H9 (cell line): Measurements from ENCODE around the gene GNL3L. TPM values are rescaled to one million over a fixed set of nuclear protein-coding genes. Genes with fewer than 3 reads are reported as not detected.

Source experiments
- DNase-seq: peaks from one replicate; pipeline ENCODE4 v3.0.0-alpha.2; 2017
- H2AFZ ChIP-seq: one replicate; pipeline ENCODE4 v1.6.1; 2013; ENCODE audit warnings: mild to moderate bottlenecking, low read length, control low read depth, moderate library complexity
- H2AK5ac ChIP-seq: 2 replicates; pipeline ENCODE4 v1.6.1; 2013; ENCODE audit warnings: low read length, control low read depth, mixed read lengths; ENCODE audit not compliant: insufficient read length
- H2BK120ac ChIP-seq: one replicate; pipeline ENCODE4 v1.6.1; 2013; ENCODE audit warnings: low read depth, mild to moderate bottlenecking, low read length, control low read depth, inconsistent platforms; ENCODE audit not compliant: poor library complexity, severe bottlenecking
- H2BK12ac ChIP-seq: 2 replicates; pipeline ENCODE4 v1.6.1; 2013; ENCODE audit warnings: low read length, control low read depth, mixed read lengths, low read depth; ENCODE audit not compliant: insufficient read length
- H2BK15ac ChIP-seq: 2 replicates; pipeline ENCODE4 v1.6.1; 2013; ENCODE audit warnings: low read depth, low read length, control low read depth
- H2BK20ac ChIP-seq: one replicate; pipeline ENCODE4 v1.6.1; 2013; ENCODE audit warnings: low read depth, mild to moderate bottlenecking, low read length, control low read depth, inconsistent platforms; ENCODE audit not compliant: poor library complexity, severe bottlenecking
- H2BK5ac ChIP-seq: 2 replicates; pipeline ENCODE4 v1.6.1; 2013; ENCODE audit warnings: low read length, control low read depth, mixed read lengths; ENCODE audit not compliant: insufficient read length
- H3K14ac ChIP-seq: 2 replicates; pipeline ENCODE4 v1.6.1; 2013; ENCODE audit warnings: low read length, control low read depth; ENCODE audit not compliant: insufficient read depth
- H3K18ac ChIP-seq: 2 replicates; pipeline ENCODE4 v1.6.1; 2013; ENCODE audit warnings: low read depth, mild to moderate bottlenecking, mixed read lengths, low read length, control low read depth; ENCODE audit not compliant: insufficient read length
- H3K23ac ChIP-seq: 2 replicates; pipeline ENCODE4 v1.6.1; 2013; ENCODE audit warnings: low read length, control low read depth, mixed read lengths, low read depth; ENCODE audit not compliant: insufficient read length
- H3K23me2 ChIP-seq: 2 replicates; pipeline ENCODE4 v1.6.1; 2013; ENCODE audit warnings: low read depth, mild to moderate bottlenecking, mixed read lengths, low read length, control low read depth; ENCODE audit not compliant: insufficient read length, poor library complexity, severe bottlenecking
- H3K27ac ChIP-seq: 2 replicates; pipeline ENCODE4 v1.5.1; 2013; ENCODE audit warnings: low read length, control low read depth, mixed read lengths, low read depth; ENCODE audit not compliant: insufficient read length
- H3K27me3 ChIP-seq: 2 replicates; pipeline ENCODE4 v1.6.1; 2013; ENCODE audit warnings: low read length, control low read depth, inconsistent platforms; ENCODE audit not compliant: insufficient read depth
- H3K4ac ChIP-seq: 2 replicates; pipeline ENCODE4 v1.6.1; 2013; ENCODE audit warnings: low read depth, mild to moderate bottlenecking, control low read depth, inconsistent platforms, low read length, moderate library complexity
- H3K4me1 ChIP-seq: 2 replicates; pipeline ENCODE4 v1.6.1; 2013; ENCODE audit warnings: low read length, control low read depth, inconsistent platforms; ENCODE audit not compliant: insufficient read depth
- H3K4me2 ChIP-seq: 2 replicates; pipeline ENCODE4 v1.6.1; 2013; ENCODE audit warnings: low read length, control low read depth, mixed read lengths; ENCODE audit not compliant: insufficient read length, insufficient read depth
- H3K56ac ChIP-seq: 2 replicates; pipeline ENCODE4 v1.6.1; 2013; ENCODE audit warnings: low read depth, mild to moderate bottlenecking, mixed read lengths, low read length, control low read depth; ENCODE audit not compliant: insufficient read length
- H3K79me1 ChIP-seq: 2 replicates; pipeline ENCODE4 v1.6.1; 2013; ENCODE audit warnings: low read depth, mild to moderate bottlenecking, moderate library complexity, low read length, control low read depth, inconsistent platforms; ENCODE audit not compliant: insufficient read depth, poor library complexity, severe bottlenecking
- H3K79me2 ChIP-seq: 2 replicates; pipeline ENCODE4 v1.6.1; 2013; ENCODE audit warnings: low read length, control low read depth, inconsistent platforms; ENCODE audit not compliant: insufficient read depth
- H3K9ac ChIP-seq: 2 replicates; pipeline ENCODE4 v1.6.1; 2013; ENCODE audit warnings: low read length, control low read depth, mixed read lengths; ENCODE audit not compliant: insufficient read length; ENCODE audit errors: extremely low read depth
- H3K9me3 ChIP-seq: one replicate; pipeline ENCODE4 v1.6.1; 2013; ENCODE audit warnings: low read depth, low read length, inconsistent platforms; ENCODE audit not compliant: control insufficient read depth
- H3T11ph ChIP-seq: one replicate; pipeline ENCODE4 v1.6.1; 2013; ENCODE audit warnings: mild to moderate bottlenecking, low read length, control low read depth, inconsistent platforms
- H4K20me1 ChIP-seq: one replicate; pipeline ENCODE4 v1.6.1; 2013; ENCODE audit not compliant: control insufficient read depth, insufficient read length, insufficient read depth
- H4K5ac ChIP-seq: 2 replicates; pipeline ENCODE4 v1.6.1; 2013; ENCODE audit warnings: low read depth, mild to moderate bottlenecking, mixed read lengths, low read length, control low read depth; ENCODE audit not compliant: insufficient read length
- H4K8ac ChIP-seq: replicated peaks from 2 replicates; pipeline ENCODE4 v1.6.1; 2013; ENCODE audit warnings: low read length, control low read depth, mixed read lengths, low read depth; ENCODE audit not compliant: insufficient read length
- H4K91ac ChIP-seq: 2 replicates; pipeline ENCODE4 v1.6.1; 2013; ENCODE audit warnings: low read depth, mild to moderate bottlenecking, moderate library complexity, mixed read lengths, low read length, control low read depth; ENCODE audit not compliant: insufficient read length
- H3K27ac Mint-ChIP-seq, 3 experiments: 2 replicates in 2 of 3; 3 replicates in 1 of 3; pipeline ENCODE4 v1.8.0; 2020 to 2021; ENCODE audit warnings: mixed read lengths in 3 of 3, mild to moderate bottlenecking in 1 of 3, moderate library complexity in 1 of 3
- H3K27me3 Mint-ChIP-seq: 2 replicates; pipeline ENCODE4 v1.8.0; 2021; ENCODE audit warnings: low read depth, mild to moderate bottlenecking, moderate library complexity, mixed read lengths
- H3K36me3 Mint-ChIP-seq, 3 experiments: 2 replicates in 2 of 3; 3 replicates in 1 of 3; pipeline ENCODE4 v1.8.0; 2020 to 2021; ENCODE audit warnings: low read depth in 3 of 3, mixed read lengths in 3 of 3; ENCODE audit not compliant: insufficient read depth in 1 of 3
- H3K4me1 Mint-ChIP-seq, 2 experiments: 2 replicates each; pipeline ENCODE4 v1.8.0; 2020; ENCODE audit warnings: mixed read lengths in 2 of 2
- H3K4me3 Mint-ChIP-seq, 2 experiments: 2 replicates in 1 of 2; 3 replicates in 1 of 2; pipeline ENCODE4 v1.8.0; 2020 to 2021; ENCODE audit warnings: mild to moderate bottlenecking in 2 of 2, mixed read lengths in 2 of 2, moderate library complexity in 1 of 2
- H3K9me3 Mint-ChIP-seq, 2 experiments: 2 replicates in 1 of 2; 3 replicates in 1 of 2; pipeline ENCODE4 v1.8.0; 2020; ENCODE audit warnings: mild to moderate bottlenecking in 2 of 2, mixed read lengths in 2 of 2, moderate library complexity in 1 of 2
- WGBS: extraction: QIAGEN DNeasy Blood & Tissue Kit; methylation state at CpG from one replicate; pipeline ENCODE4 v1.1.7; 2013; ENCODE audit warnings: missing lambda C conversion rate, low lambda C conversion rate, mixed read lengths; ENCODE audit not compliant: insufficient read length; ENCODE audit errors: extremely low coverage; 5-methylcytosine and 5-hydroxymethylcytosine counted together
- total RNA-seq: library from RNA; stranded (reverse); gene quantifications from 2 replicates; pipeline ENCODE4 v1.2.1, GENCODE V29; 2021
- TF ChIP-seq, protein P1 (sequence below): fragments of 200-600 bp; sonication (generic); conservative IDR thresholded peaks from 3 replicates; pipeline ENCODE4 v1.8.0; 2021; ENCODE audit warnings: antibody characterized with exemption, mild to moderate bottlenecking

GNL3L gene
- total RNA-seq, 1 experiment from 2014 or later: 69.2 TPM

DNA sequence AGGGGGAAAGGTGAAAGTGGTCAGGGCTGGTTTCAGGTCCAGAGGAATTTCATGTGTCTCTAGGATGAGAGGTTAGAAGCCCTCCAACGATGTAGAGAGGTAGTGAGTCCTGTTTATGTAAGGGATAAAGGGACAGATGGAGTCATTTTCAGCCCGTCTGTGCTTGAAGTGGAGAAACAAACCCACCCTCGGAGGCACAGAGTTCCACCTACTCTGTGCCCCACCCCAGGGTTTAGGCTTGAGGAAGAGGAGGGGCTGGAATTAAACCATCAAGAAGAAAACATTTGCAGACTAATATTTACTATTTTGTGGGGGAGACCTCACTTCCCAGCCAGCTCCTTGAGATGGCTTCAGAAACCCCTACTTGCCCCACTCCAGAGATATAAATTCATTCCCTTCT, 868 bp upstream of the GNL3L start:
- H2BK15ac ChIP-seq: no peak overlapping the region
- no peak overlapping the region for H3K56ac ChIP-seq
- peaks cover 71 to 75% of the 10 kb centered on the region in 2 experiments for H3K9me3 Mint-ChIP-seq
- peaks cover 7 to 28% of the 10 kb centered on the region in 2 experiments for H3K4me1 Mint-ChIP-seq
- DNase-seq: no peak
- H3K27ac Mint-ChIP-seq: peak overlapping the region; percentile 65 to 99 (median 97); a peak in 6 of 7 replicates
- H2BK12ac ChIP-seq: no peak overlapping the region
- TF ChIP-seq, protein P1, sequence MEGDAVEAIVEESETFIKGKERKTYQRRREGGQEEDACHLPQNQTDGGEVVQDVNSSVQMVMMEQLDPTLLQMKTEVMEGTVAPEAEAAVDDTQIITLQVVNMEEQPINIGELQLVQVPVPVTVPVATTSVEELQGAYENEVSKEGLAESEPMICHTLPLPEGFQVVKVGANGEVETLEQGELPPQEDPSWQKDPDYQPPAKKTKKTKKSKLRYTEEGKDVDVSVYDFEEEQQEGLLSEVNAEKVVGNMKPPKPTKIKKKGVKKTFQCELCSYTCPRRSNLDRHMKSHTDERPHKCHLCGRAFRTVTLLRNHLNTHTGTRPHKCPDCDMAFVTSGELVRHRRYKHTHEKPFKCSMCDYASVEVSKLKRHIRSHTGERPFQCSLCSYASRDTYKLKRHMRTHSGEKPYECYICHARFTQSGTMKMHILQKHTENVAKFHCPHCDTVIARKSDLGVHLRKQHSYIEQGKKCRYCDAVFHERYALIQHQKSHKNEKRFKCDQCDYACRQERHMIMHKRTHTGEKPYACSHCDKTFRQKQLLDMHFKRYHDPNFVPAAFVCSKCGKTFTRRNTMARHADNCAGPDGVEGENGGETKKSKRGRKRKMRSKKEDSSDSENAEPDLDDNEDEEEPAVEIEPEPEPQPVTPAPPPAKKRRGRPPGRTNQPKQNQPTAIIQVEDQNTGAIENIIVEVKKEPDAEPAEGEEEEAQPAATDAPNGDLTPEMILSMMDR: no peak
- H3K27me3 ChIP-seq: no peaks in the 10 kb centered on the region
- no peak overlapping the region for H4K8ac ChIP-seq
- H3K9ac ChIP-seq: peak overlapping the region; percentile 74
- peak overlapping the region; percentile 88 for H4K5ac ChIP-seq
- no peaks in the 10 kb centered on the region for H3K79me1 ChIP-seq
- no peaks in the 10 kb centered on the region for H3K23me2 ChIP-seq
- H3T11ph ChIP-seq: no peak overlapping the region
- H3K14ac ChIP-seq: peak overlapping the region; percentile 62; the same call in 1 of the 2 replicates
- peaks cover 2% of the 10 kb centered on the region for H3K27me3 Mint-ChIP-seq
- no peak overlapping the region for H2AK5ac ChIP-seq
- H3K4me1 ChIP-seq: no peaks in the 10 kb centered on the region
- peak overlapping the region; percentile 68; the same call in 1 of the 2 replicates for H3K4ac ChIP-seq
- H4K20me1 ChIP-seq: no peaks in the 10 kb centered on the region
- H2BK120ac ChIP-seq: no peak overlapping the region
- H3K9me3 ChIP-seq: peaks cover 24% of the 10 kb centered on the region
- H3K4me3 Mint-ChIP-seq: peak overlapping the region; percentile 85 to 91; a peak in 4 of 5 replicates
- H3K79me2 ChIP-seq: peaks cover 6% of the 10 kb centered on the region; the same call in 1 of the 2 replicates
- no peak overlapping the region for H2BK5ac ChIP-seq
- H3K4me2 ChIP-seq: peak overlapping the region; percentile 42
- H3K36me3 Mint-ChIP-seq: peaks cover 27 to 39% (median 27%) of the 10 kb centered on the region in 3 experiments
- H2AFZ ChIP-seq: no peak overlapping the region
- peak overlapping the region; percentile 60 for H4K91ac ChIP-seq
- H3K27ac ChIP-seq: peak overlapping the region; percentile 55
- no peak overlapping the region for H3K23ac ChIP-seq
- no CpG with 5 or more reads among the region's 3 CpGs for WGBS
- H2BK20ac ChIP-seq: no peak overlapping the region
- H3K18ac ChIP-seq: peak overlapping the region; percentile 93
